SJSA1 (cell line): ENCODE measurements around the gene NFATC3. TPM values are rescaled to one million over a fixed set of nuclear protein-coding genes. Genes with fewer than 3 reads are reported as not detected.

Source experiments
- DNase-seq, 2 experiments: peaks; one replicate each; pipeline ENCODE4 v3.0.0-alpha.2; 2015 to 2020; ENCODE audit warnings: low spot score in 2 of 2, low read depth in 1 of 2
- H3K27ac ChIP-seq: fragments of 250-450 bp; sonication (Bioruptor Pico); 2 replicates; pipeline ENCODE4 v1.5.1; 2020; ENCODE audit warnings: mild to moderate bottlenecking, moderate library complexity
- H3K27me3 ChIP-seq: fragments of 250-450 bp; sonication (Bioruptor Pico); replicated peaks from 2 replicates; pipeline ENCODE4 v1.5.1; 2020; ENCODE audit warnings: mild to moderate bottlenecking, moderate library complexity
- H3K36me3 ChIP-seq: fragments of 250-450 bp; sonication (Bioruptor Pico); 2 replicates; pipeline ENCODE4 v1.5.1; 2020; ENCODE audit warnings: mild to moderate bottlenecking
- H3K4me1 ChIP-seq: fragments of 250-450 bp; sonication (Bioruptor Pico); replicated peaks from 2 replicates; pipeline ENCODE4 v1.6.1; 2021; ENCODE audit warnings: mild to moderate bottlenecking
- H3K4me3 ChIP-seq: fragments of 250-450 bp; sonication (Bioruptor Pico); 2 replicates; pipeline ENCODE4 v1.5.1; 2020; ENCODE audit warnings: mild to moderate bottlenecking
- H3K9me3 ChIP-seq: fragments of 250-450 bp; sonication (Bioruptor Pico); replicated peaks from 2 replicates; pipeline ENCODE4 v1.5.1; 2020; ENCODE audit warnings: mild to moderate bottlenecking
- total RNA-seq: library from RNA; depleted of rRNA; stranded (reverse); fragments of >200 nt; shearing (Covaris generic); gene quantifications from 2 replicates; pipeline ENCODE4 v1.2.3, GENCODE V29; 2014

NFATC3 gene
- total RNA-seq, 1 experiment from 2014 or later = 33.8 TPM

- no peaks in the 10 kb centered on the region for H3K27me3 ChIP-seq
- H3K4me3 ChIP-seq = no peak overlapping the region
- no peaks in the 10 kb centered on the region for H3K9me3 ChIP-seq
- H3K4me1 ChIP-seq = peaks cover 11% of the 10 kb centered on the region
- no peak overlapping the region for H3K27ac ChIP-seq
- DNase-seq = no peak
- H3K36me3 ChIP-seq = peaks cover 10% of the 10 kb centered on the region
Measured at GRCh38 chr16:68232335-68232734, 147.2 kb downstream of the NFATC3 start.

- H3K27me3 ChIP-seq = no peaks in the 10 kb centered on the region
- H3K4me1 ChIP-seq = peaks cover 15% of the 10 kb centered on the region
- DNase-seq = no peak
- no peak overlapping the region for H3K27ac ChIP-seq
- peaks cover 9% of the 10 kb centered on the region for H3K36me3 ChIP-seq
- no peaks in the 10 kb centered on the region for H3K9me3 ChIP-seq
- no peak overlapping the region for H3K4me3 ChIP-seq
Measured at GRCh38 chr16:68233085-68233834, 148.1 kb downstream of the NFATC3 start.

- Histone ChIP-seq H3K36me3 (peaks cover 9% of the 10 kb centered on the region), H3K4me1 (peaks cover 18% of the 10 kb centered on the region), H3K9me3 (no peaks in the 10 kb centered on the region), H3K27ac (no peak overlapping the region), H3K4me3 (no peak overlapping the region), H3K27me3 (no peaks in the 10 kb centered on the region)
- no peak for DNase-seq
Measured at GRCh38 chr16:68233835-68234187, 148.6 kb downstream of the NFATC3 start.

- peaks cover 18% of the 10 kb centered on the region for H3K4me1 ChIP-seq
- no peak for DNase-seq
- H3K36me3 ChIP-seq = peaks cover 9% of the 10 kb centered on the region
- H3K9me3 ChIP-seq = no peaks in the 10 kb centered on the region
- H3K4me3 ChIP-seq = no peak overlapping the region
- no peaks in the 10 kb centered on the region for H3K27me3 ChIP-seq
- no peak overlapping the region for H3K27ac ChIP-seq
Measured at GRCh38 chr16:68234188-68235107, 149.3 kb downstream of the NFATC3 start.

- Histone ChIP-seq H3K4me3 (no peak overlapping the region), H3K9me3 (no peaks in the 10 kb centered on the region), H3K4me1 (peaks cover 18% of the 10 kb centered on the region), H3K36me3 (peaks cover under 1% of the 10 kb centered on the region), H3K27me3 (no peaks in the 10 kb centered on the region), H3K27ac (no peak overlapping the region)
- no peak for DNase-seq
Measured at GRCh38 chr16:68235108-68235886, 150.1 kb downstream of the NFATC3 start.

- peaks cover 18% of the 10 kb centered on the region for H3K4me1 ChIP-seq
- no peaks in the 10 kb centered on the region for H3K27me3 ChIP-seq
- no peaks in the 10 kb centered on the region for H3K36me3 ChIP-seq
- peak within 1 kb of the TSS; percentile 37 for H3K4me3 ChIP-seq
- H3K27ac ChIP-seq = peak within 1 kb of the TSS; percentile 78
- DNase-seq = no peak
- H3K9me3 ChIP-seq = no peaks in the 10 kb centered on the region
Measured at GRCh38 chr16:68235887-68236136, 150.6 kb downstream of the NFATC3 start, which contains the start of gene ESRP2. TSS of gene ESRP2 (minus strand) at chr16:68236127. CDS start at chr16:68236045, 82 bp downstream.

GRCh38 chr16:68236137-68236825, 151.1 kb downstream of the NFATC3 start:
- H3K36me3 ChIP-seq = no peaks in the 10 kb centered on the region
- no peaks in the 10 kb centered on the region for H3K27me3 ChIP-seq
- peaks cover 18% of the 10 kb centered on the region for H3K4me1 ChIP-seq
- no peaks in the 10 kb centered on the region for H3K9me3 ChIP-seq
- no peak overlapping the region for H3K4me3 ChIP-seq
- H3K27ac ChIP-seq = peak overlapping the region; percentile 78
- DNase-seq = no peak

- H3K27ac ChIP-seq = peak overlapping the region; percentile 78
- no peaks in the 10 kb centered on the region for H3K27me3 ChIP-seq
- H3K9me3 ChIP-seq = no peaks in the 10 kb centered on the region
- H3K4me1 ChIP-seq = peaks cover 18% of the 10 kb centered on the region
- no peak for DNase-seq
- H3K36me3 ChIP-seq = no peaks in the 10 kb centered on the region
- peak overlapping the region; percentile 37 for H3K4me3 ChIP-seq
Measured at GRCh38 chr16:68236826-68237242, 151.7 kb downstream of the NFATC3 start.

- H3K4me1 ChIP-seq = peaks cover 18% of the 10 kb centered on the region
- peak; percentile 99 to 100 for DNase-seq
- H3K4me3 ChIP-seq = peak overlapping the region; percentile 37
- no peaks in the 10 kb centered on the region for H3K9me3 ChIP-seq
- H3K36me3 ChIP-seq = no peaks in the 10 kb centered on the region
- H3K27me3 ChIP-seq = no peaks in the 10 kb centered on the region
- peak overlapping the region; percentile 96 for H3K27ac ChIP-seq
Measured at GRCh38 chr16:68237243-68238028, 152.3 kb downstream of the NFATC3 start.

GRCh38 chr16:68238029-68238345, 152.8 kb downstream of the NFATC3 start:
- peak overlapping the region; percentile 96 for H3K27ac ChIP-seq
- peaks cover 18% of the 10 kb centered on the region for H3K4me1 ChIP-seq
- H3K27me3 ChIP-seq = no peaks in the 10 kb centered on the region
- H3K36me3 ChIP-seq = no peaks in the 10 kb centered on the region
- H3K4me3 ChIP-seq = peak overlapping the region; percentile 37
- no peaks in the 10 kb centered on the region for H3K9me3 ChIP-seq
- DNase-seq = no peak

- Histone ChIP-seq H3K36me3 (no peaks in the 10 kb centered on the region), H3K27me3 (no peaks in the 10 kb centered on the region), H3K4me3 (no peak overlapping the region), H3K4me1 (peaks cover 24% of the 10 kb centered on the region), H3K9me3 (no peaks in the 10 kb centered on the region), H3K27ac (no peak overlapping the region)
- DNase-seq = no peak
Measured at GRCh38 chr16:68242085-68242484, 156.9 kb downstream of the NFATC3 start.

GRCh38 chr16:68242926-68243858, 158.0 kb downstream of the NFATC3 start:
- Histone ChIP-seq H3K27me3 (no peaks in the 10 kb centered on the region), H3K36me3 (0 out of 2 replicates have a peak, but pooled peaks cover 2% of the 10 kb centered on the region), H3K4me3 (no peak overlapping the region), H3K27ac (no peak overlapping the region), H3K4me1 (peaks cover 19% of the 10 kb centered on the region), H3K9me3 (no peaks in the 10 kb centered on the region)
- no peak for DNase-seq
